ENCODE results near the gene GGA1. TPM values are rescaled to one million over a fixed set of nuclear protein-coding genes. Genes with fewer than 3 reads are reported as not detected.
A peak's percentile ranks its signal among the peaks of the same experiment; 100 is the strongest.

Gene GGA1
- total and polyA plus RNA-seq, 2 donors (not counting 1 experiment from before 2014, with no cell fraction given), result 137 to 154 TPM

DNA sequence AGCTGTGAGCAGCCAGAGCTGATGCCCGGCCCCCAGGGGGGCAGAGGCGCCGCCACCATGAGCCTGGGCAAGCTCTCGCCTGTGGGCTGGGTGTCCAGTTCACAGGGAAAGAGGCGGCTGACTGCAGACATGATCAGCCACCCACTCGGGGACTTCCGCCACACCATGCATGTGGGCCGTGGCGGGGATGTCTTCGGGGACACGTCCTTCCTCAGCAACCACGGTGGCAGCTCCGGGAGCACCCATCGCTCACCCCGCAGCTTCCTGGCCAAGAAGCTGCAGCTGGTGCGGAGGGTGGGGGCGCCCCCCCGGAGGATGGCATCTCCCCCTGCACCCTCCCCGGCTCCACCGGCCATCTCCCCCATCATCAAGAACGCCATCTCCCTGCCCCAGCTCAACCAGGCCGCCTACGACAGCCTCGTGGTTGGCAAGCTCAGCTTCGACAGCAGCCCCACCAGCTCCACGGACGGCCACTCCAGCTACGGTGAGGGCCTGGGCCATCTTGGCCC lies 42.3 kb upstream of the GGA1 start:
- CTCF ChIA-PET, result interaction anchor here (0.6 to 7.0 kb wide), 36 partner anchors 9 to 404 kb away, joined by 3 to 278 read pairs (median 5); partner anchors contain the start of genes CYTH4, LGALS2 and MFNG
- peaks cover 0 to 30% (median 15%) of the 10 kb centered on the region in 4 experiments for H3K27me3 ChIP-seq (replicated peaks in 1 of 4; ENCODE audit: control extremely low read depth in 1 of 4, control insufficient read depth in 3 of 4, insufficient read depth in 4 of 4, low read length in 3 of 4)
- no peaks in the 10 kb centered on the region for H4K20me1 ChIP-seq (ENCODE audit: control insufficient read depth, insufficient read depth, low read length, poor library complexity, severe bottlenecking)
- H3K27ac ChIP-seq (ENCODE audit: low read length in 2 of 2), result peak overlapping the region; percentile 44 to 53
- peaks cover 0 to 16% (median 0%) of the 10 kb centered on the region in 3 donors for H3K9me3 ChIP-seq (ENCODE audit: control extremely low read depth in 1 of 3, control insufficient read depth in 2 of 3, insufficient read depth in 1 of 3, low read length in 2 of 3)
- no peaks in the 10 kb centered on the region for H3K36me3 ChIP-seq (replicated peaks in 1 of 2; ENCODE audit: control extremely low read depth in 1 of 2, control insufficient read depth in 1 of 2, extremely low read depth in 1 of 2, insufficient read depth in 2 of 2, low read length in 1 of 2)
- H3K4me1 ChIP-seq (ENCODE audit: control insufficient read depth in 2 of 2, insufficient read depth in 2 of 2, low read length in 2 of 2), result peaks cover 29 to 35% of the 10 kb centered on the region in 2 donors
- H3K27me3 Mint-ChIP-seq, result peaks cover 31% of the 10 kb centered on the region
- peak overlapping the region in 4 of 5 experiments; percentile 9 to 40 (median 30) for H3K4me3 ChIP-seq (ENCODE audit: control extremely low read depth in 1 of 5, extremely low read depth in 1 of 5, insufficient read depth in 1 of 5, low read depth in 2 of 5, low read length in 4 of 5)
- POLR2A ChIA-PET, result interaction anchor here (1.0 to 1.1 kb wide), 2 partner anchors 33 to 42 kb away, joined by 3 to 4 read pairs; partner anchors contain the start of gene GGA1
- ATAC-seq (ENCODE audit: low read depth), result peak; percentile 43
- intact Hi-C loops (cut with micrococcal nuclease), result no loop called here
- peak overlapping the region; percentile 80 for H3K4me2 ChIP-seq (replicated peaks; ENCODE audit: low read depth, low read length, poor library complexity, severe bottlenecking)
- H3K27ac Mint-ChIP-seq, result no peak overlapping the region
- H3K79me2 ChIP-seq (ENCODE audit: control insufficient read depth, insufficient read depth, low read length), result no peaks in the 10 kb centered on the region
- 2% methylated on average over 28 of the region's 28 CpGs for WGBS (ENCODE audit: insufficient coverage)
- H3K9ac ChIP-seq (ENCODE audit: low read length), result peak overlapping the region; percentile 19
- DNase-seq, result peak; percentile 77
- TF ChIP-seq, protein P1, sequence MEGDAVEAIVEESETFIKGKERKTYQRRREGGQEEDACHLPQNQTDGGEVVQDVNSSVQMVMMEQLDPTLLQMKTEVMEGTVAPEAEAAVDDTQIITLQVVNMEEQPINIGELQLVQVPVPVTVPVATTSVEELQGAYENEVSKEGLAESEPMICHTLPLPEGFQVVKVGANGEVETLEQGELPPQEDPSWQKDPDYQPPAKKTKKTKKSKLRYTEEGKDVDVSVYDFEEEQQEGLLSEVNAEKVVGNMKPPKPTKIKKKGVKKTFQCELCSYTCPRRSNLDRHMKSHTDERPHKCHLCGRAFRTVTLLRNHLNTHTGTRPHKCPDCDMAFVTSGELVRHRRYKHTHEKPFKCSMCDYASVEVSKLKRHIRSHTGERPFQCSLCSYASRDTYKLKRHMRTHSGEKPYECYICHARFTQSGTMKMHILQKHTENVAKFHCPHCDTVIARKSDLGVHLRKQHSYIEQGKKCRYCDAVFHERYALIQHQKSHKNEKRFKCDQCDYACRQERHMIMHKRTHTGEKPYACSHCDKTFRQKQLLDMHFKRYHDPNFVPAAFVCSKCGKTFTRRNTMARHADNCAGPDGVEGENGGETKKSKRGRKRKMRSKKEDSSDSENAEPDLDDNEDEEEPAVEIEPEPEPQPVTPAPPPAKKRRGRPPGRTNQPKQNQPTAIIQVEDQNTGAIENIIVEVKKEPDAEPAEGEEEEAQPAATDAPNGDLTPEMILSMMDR (IDR thresholded peaks at IDR 0.05), result no peak
- no peak for TF ChIP-seq EZH2 (IDR thresholded peaks at IDR 0.05; ENCODE audit: borderline replicate concordance, insufficient read depth, low read depth, low read length, poor library complexity, severe bottlenecking)
- H3K4me1 Mint-ChIP-seq, result peaks cover 29% of the 10 kb centered on the region
- no peaks in the 10 kb centered on the region for H3K9me3 Mint-ChIP-seq (ENCODE audit: insufficient read depth)
- H3K4me3 Mint-ChIP-seq, result peak overlapping the region; percentile 61
- peak overlapping the region; percentile 77 for H2AFZ ChIP-seq (ENCODE audit: insufficient read depth, low read depth, low read length, poor library complexity, severe bottlenecking)

Data from B cell (primary cell).